ENCODE measurements around the gene MOGAT3.

DNA sequence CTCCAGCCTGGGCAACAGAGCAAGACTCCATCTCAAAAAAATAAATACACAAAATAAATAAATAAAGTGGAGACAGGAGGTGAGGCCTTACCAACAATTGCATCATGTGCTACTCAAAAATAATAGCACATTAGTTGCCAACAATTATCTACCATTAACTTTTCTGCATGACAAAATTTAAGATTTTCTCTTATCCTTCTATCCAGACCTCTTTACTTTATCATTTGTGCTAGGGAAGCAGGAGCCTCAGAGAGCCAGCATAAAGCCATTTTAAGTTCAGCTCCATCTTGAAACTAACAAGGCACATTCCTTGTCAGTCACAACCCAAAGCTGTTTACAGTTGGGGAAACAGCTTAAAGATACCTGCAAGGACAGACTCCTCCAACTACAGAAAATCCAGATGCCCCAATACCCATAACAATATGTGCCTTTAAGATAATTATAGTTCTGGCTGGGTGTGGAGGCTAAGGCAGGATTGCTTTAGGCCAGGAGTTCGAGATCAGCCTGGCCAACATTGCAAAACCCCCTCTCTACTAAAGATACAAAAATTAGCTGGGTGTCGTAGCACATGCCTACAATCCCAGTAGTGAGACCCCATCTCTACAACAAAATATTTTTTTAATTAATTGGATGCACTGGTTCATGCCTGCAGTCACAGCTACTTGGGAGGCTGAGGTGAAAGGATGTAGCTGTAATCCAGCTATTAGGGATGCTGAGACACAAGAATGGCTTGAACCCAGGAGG, 48.8 kb downstream of the MOGAT3 start:
- TF ChIP-seq, protein P1, sequence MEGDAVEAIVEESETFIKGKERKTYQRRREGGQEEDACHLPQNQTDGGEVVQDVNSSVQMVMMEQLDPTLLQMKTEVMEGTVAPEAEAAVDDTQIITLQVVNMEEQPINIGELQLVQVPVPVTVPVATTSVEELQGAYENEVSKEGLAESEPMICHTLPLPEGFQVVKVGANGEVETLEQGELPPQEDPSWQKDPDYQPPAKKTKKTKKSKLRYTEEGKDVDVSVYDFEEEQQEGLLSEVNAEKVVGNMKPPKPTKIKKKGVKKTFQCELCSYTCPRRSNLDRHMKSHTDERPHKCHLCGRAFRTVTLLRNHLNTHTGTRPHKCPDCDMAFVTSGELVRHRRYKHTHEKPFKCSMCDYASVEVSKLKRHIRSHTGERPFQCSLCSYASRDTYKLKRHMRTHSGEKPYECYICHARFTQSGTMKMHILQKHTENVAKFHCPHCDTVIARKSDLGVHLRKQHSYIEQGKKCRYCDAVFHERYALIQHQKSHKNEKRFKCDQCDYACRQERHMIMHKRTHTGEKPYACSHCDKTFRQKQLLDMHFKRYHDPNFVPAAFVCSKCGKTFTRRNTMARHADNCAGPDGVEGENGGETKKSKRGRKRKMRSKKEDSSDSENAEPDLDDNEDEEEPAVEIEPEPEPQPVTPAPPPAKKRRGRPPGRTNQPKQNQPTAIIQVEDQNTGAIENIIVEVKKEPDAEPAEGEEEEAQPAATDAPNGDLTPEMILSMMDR (IDR thresholded peaks at IDR 0.05) = no peak
- TF ChIP-seq POLR2AphosphoS5 (IDR thresholded peaks at IDR 0.05) (no peak), POLR2A (IDR thresholded peaks at IDR 0.05) (no peak), EP300 (IDR thresholded peaks at IDR 0.05) (no peak)

All from gastroesophageal sphincter (tissue), 3 donors.